ENCODE data around the gene LYRM9.

The LYRM9 gene

GRCh38 chr17:27858621-27859305 is 34.4 kb downstream of the LYRM9 start:
- H3K27me3 ChIP-seq (ENCODE audit: low read length): no peaks in the 10 kb centered on the region
- H3K9ac ChIP-seq (ENCODE audit: low read length): no peak overlapping the region
- H3K4me2 ChIP-seq (ENCODE audit: low read depth, low read length, poor library complexity, severe bottlenecking): no peak overlapping the region
- H3K36me3 ChIP-seq (ENCODE audit: low read length): no peaks in the 10 kb centered on the region
- no peaks in the 10 kb centered on the region for H3K9me2 ChIP-seq (replicated peaks; ENCODE audit: insufficient read depth, low read length)
- H2AFZ ChIP-seq (ENCODE audit: low read depth, low read length, severe bottlenecking): no peak overlapping the region
- no peaks in the 10 kb centered on the region for H4K20me1 ChIP-seq (ENCODE audit: low read depth, low read length)
- no peak overlapping the region for H3K27ac ChIP-seq (ENCODE audit: low read depth, low read length)
- no peak for TF ChIP-seq CTCF (IDR thresholded peaks at IDR 0.05; ENCODE audit: insufficient read depth, low read length, poor library complexity, severe bottlenecking)
- no peak overlapping the region for H3K4me3 ChIP-seq (ENCODE audit: insufficient read depth, low read length, poor library complexity, severe bottlenecking)
- no peaks in the 10 kb centered on the region for H3K9me3 ChIP-seq (ENCODE audit: insufficient read depth, low read length)
- H3F3A ChIP-seq (ENCODE audit: insufficient read depth): no peaks in the 10 kb centered on the region
- H3K79me2 ChIP-seq (ENCODE audit: insufficient read depth, low read length): no peaks in the 10 kb centered on the region

GRCh38 chr17:27856676-27857432 is 36.3 kb downstream of the LYRM9 start:
- no peak overlapping the region for H3K27ac ChIP-seq (ENCODE audit: low read depth, low read length)
- no peak overlapping the region for H3K4me2 ChIP-seq (ENCODE audit: low read depth, low read length, poor library complexity, severe bottlenecking)
- H3F3A ChIP-seq (ENCODE audit: insufficient read depth): no peaks in the 10 kb centered on the region
- H3K9me2 ChIP-seq (replicated peaks; ENCODE audit: insufficient read depth, low read length): no peaks in the 10 kb centered on the region
- no peaks in the 10 kb centered on the region for H3K36me3 ChIP-seq (ENCODE audit: low read length)
- H2AFZ ChIP-seq (ENCODE audit: low read depth, low read length, severe bottlenecking): no peak overlapping the region
- no peaks in the 10 kb centered on the region for H3K79me2 ChIP-seq (ENCODE audit: insufficient read depth, low read length)
- no peak overlapping the region for H3K4me3 ChIP-seq (ENCODE audit: insufficient read depth, low read length, poor library complexity, severe bottlenecking)
- H3K27me3 ChIP-seq (ENCODE audit: low read length): no peaks in the 10 kb centered on the region
- no peak for TF ChIP-seq EZH2phosphoT487 (conservative IDR thresholded peaks at IDR 0.05; ENCODE audit: low read length)
- no peak for TF ChIP-seq CTCF (IDR thresholded peaks at IDR 0.05; ENCODE audit: insufficient read depth, low read length, poor library complexity, severe bottlenecking)
- no peak overlapping the region for H3K9ac ChIP-seq (ENCODE audit: low read length)
- no peaks in the 10 kb centered on the region for H4K20me1 ChIP-seq (ENCODE audit: low read depth, low read length)
- no peaks in the 10 kb centered on the region for H3K9me3 ChIP-seq (ENCODE audit: insufficient read depth, low read length)

GRCh38 chr17:27855454-27855853 is 37.7 kb downstream of the LYRM9 start:
- TF ChIP-seq EZH2phosphoT487 (conservative IDR thresholded peaks at IDR 0.05; ENCODE audit: low read length) (no peak), CTCF (IDR thresholded peaks at IDR 0.05; ENCODE audit: insufficient read depth, low read length, poor library complexity, severe bottlenecking) (no peak)
- H2AFZ ChIP-seq (ENCODE audit: low read depth, low read length, severe bottlenecking): no peak overlapping the region
- H3K79me2 ChIP-seq (ENCODE audit: insufficient read depth, low read length): no peaks in the 10 kb centered on the region
- no peak overlapping the region for H3K9ac ChIP-seq (ENCODE audit: low read length)
- no peaks in the 10 kb centered on the region for H3K36me3 ChIP-seq (ENCODE audit: low read length)
- H4K20me1 ChIP-seq (ENCODE audit: low read depth, low read length): no peaks in the 10 kb centered on the region
- no peak overlapping the region for H3K27ac ChIP-seq (ENCODE audit: low read depth, low read length)
- H3K4me2 ChIP-seq (ENCODE audit: low read depth, low read length, poor library complexity, severe bottlenecking): no peak overlapping the region
- H3K4me3 ChIP-seq (ENCODE audit: insufficient read depth, low read length, poor library complexity, severe bottlenecking): no peak overlapping the region
- H3K9me2 ChIP-seq (replicated peaks; ENCODE audit: insufficient read depth, low read length): no peaks in the 10 kb centered on the region
- H3K9me3 ChIP-seq (ENCODE audit: insufficient read depth, low read length): no peaks in the 10 kb centered on the region
- H3F3A ChIP-seq (ENCODE audit: insufficient read depth): no peaks in the 10 kb centered on the region
- H3K27me3 ChIP-seq (ENCODE audit: low read length): 0 out of 2 replicates have a peak, but pooled peaks cover 3% of the 10 kb centered on the region
